Middle frontal gyrus (tissue), 1 donor: ENCODE measurements around the gene PNCK.
"Not testable (repeated sequence)": the region's sequence is repeated elsewhere in the genome, so short reads cannot be mapped to it uniquely, and the experiment has no call there.

ENCODE experiments used
- DNase-seq: peaks from one replicate; pipeline ENCODE4 v3.0.0-alpha.2; 2015; ENCODE audit warnings: low spot score; ENCODE audit errors: extremely low spot score

Gene PNCK

DNA sequence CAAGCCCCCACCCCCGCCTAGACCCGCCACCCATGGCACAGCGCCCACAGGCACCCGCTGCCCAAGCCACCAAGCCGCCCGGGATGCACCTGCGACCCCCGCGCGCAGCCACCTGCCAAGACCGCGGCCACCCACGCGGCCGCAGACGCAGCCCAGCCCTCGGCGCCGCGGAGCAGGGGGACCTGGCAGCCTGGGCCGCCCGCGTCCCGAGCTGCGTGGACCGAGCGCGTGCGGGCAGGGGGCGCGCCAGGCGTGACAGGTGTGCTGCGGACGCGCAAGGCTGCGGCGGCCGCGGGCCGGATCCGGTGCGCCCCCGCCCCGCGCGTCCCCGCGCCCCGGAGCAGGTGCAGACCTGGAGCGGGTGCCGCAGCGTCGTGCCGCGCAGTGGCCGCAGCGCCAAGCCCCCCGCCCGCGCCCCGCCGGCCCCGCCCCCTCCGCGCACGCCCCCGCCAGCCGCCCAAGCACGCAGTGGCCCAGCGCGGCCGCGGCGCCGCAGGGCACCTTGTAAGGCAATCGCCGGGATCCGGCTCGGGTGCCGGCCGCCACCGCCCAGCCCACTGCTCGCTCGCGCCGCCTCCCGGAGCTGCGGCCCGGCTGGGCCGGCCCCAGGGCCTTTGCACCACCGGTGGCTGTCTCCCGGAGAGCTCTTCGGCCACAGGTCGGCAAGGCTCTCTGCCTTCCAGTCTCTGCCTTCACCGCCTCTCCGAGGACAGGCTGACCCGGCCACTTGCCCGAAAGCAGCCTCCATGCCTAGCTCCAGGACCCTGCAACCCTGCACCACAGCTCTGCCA is at the start of gene PNCK:
Gene PNCK (minus strand): TSS at position 386 of the 791 bp plus-strand sequence. CDS start 737 bp downstream, outside the sequence.
- no peak for DNase-seq

DNA sequence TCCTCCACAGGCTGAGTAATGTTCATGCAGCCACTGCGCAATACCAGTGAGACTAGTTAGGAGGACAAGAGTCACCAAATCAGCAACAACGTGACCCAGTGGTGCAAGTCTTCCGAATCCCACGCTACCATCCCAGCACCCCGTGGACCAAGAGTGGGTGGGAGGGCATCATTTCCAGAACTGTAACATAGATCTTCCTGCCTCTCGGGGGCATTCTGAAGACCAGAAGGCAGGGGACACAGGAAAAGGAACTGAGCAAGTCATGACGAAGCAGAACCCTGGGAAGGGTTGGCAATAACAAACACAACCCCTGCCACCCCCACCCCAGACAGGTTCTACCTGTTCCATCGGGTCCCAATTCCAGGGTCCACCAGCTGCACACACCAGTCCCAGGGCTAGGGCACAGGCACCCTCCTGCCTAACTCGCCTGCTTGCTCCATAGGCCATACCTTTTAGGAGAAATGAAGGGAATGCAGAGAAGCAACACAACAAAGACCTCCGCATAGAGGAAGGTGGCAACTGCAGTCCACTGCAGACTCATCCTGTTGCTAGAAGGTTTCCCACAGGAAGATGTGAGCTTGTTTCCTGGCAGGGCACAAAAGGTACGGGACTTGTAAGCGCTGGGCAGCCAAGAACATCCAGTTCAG is 49.2 kb upstream of the PNCK start:
- DNase-seq = no peak

DNA sequence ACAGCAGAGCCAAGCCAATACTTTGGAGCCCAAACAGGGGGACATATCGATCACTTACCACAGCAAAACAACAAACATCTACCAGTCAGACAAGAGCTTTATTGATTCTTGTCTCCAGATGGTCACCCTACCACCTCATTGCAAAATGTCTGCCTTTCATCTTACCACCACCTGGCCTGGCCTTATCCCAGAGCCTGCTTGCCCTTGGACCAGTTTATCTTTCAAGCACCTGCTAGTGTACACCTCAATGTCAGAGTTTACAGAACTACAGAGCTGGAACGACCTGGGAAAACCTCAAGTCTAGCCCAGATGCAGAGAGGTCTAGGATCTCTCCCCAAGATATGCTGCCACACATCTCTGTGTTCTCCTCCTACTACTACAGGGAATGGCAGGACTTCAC is 46.1 kb upstream of the PNCK start:
- no peak for DNase-seq

DNA sequence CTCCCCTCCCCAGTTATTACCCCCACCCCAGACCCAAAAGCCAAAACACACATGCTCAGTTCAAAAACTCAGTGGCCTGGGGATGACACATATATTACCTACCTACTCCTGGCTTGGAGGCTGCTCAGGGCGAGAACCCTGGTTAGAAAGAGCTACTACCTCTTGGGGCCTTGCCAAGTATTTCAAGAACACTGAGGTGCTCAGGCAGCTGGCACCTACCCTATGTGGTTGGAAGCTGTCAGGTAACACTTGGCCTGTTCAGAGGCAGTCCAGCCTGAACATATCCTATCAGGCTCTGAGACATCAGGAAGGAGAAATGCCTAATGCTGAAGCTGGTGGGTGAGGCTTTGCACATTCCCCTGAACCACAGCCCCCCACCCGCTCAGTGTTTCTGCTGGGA is 45.6 kb upstream of the PNCK start:
- no peak for DNase-seq

DNA sequence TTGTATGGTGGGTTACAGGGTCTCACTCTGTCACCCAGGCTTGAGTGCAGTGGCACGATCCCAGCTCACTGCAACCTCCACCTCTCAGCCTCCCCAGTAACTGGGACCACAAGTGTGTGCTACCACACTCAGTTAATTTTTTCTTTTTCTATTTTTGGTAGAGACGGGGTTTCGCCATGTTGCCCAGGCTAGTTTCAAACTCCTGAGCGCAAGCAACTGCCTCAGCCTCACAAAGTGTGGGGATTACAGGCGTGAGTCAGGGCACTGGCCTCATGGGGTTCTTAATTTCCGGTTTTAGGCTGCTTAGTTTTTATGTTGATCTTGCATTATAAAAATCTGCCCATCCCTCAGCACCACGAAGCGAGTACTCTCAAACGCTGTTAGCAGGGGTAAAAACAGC is 43.8 kb upstream of the PNCK start:
- no peak for DNase-seq

DNA sequence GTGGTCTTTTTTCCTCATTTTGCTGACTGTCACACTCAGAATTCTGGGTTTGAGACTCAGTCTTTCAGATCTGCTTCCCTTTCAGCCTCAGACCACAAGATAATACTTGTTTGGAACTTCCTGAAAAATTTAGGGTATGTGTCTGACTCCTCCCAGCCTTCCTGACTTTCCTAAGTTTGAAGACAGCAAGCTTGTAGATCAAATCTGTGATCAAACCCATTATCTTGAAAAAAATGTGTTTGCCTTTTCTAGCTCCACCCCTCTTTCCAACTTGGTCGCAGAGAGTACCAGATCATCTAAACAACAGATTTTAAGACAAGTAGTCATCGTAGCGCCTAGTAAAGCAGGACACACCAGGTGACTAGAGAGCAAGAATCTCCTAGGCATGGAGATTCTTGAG is 40.6 kb upstream of the PNCK start:
- DNase-seq = no peak

DNA sequence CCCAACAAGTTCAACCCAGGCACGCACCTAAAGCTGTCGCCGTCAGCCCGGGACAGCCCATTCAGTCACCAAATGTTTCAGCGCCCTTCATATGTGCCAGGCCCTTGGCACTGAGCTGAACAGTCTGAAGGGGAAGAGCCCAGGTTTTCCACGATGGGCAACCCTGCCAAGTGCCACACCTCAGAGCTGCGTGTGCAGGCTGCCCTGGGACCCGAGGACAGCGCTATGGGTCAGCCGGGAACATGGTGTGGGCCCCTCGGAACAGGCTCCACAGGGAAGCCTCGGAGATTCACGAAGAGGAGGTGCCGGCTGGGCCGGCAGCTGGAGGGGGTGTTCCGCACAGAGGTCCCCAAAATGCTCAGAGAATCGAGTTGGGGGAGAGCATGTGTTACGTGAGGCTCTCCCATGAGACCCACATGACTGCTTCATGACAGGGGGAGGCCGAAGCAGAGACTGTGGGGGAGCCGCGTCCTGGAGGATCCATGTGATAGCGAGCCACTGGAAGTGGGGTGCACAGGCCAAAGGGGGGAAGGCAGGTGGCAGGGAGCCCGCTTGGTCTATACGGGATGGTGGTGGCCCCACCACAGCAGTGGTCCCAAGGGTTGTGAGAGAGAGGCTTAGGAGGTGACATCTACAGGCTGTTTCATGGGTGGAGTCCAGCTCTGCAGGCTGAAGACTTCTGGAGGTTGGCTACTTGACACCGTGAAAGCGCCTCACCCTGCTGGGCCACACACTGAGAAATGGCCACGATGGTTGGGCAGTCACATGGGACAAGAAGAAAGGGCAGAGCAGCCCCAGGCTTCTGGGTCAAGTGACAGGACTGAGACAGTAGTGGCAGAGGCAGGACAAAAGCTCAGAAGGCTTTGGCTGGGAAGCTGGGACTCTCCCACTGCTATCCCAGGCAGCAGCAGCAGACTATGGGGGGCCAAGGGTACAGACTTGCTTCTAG is 36.4 kb upstream of the PNCK start:
- no peak for DNase-seq

DNA sequence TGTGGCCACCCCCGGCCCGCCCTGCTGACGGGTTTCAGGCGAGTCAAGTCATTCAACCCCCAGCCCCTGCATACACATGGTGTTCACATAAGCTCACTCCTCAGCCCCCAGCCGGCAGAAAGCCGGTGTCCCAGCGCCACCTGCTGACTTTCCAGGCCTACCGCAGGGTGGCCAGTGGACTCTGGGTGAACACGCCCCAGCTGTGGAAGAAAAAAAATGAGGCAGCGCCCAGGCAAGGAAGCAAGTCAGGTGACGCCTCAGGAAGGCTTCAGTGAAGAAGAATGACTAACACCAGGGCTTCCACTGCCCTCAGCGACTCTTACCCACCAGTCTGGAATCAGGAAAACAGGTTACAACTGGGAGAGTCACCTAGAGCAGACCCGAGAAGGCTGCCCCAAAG is 34.8 kb upstream of the PNCK start:
- no peak for DNase-seq

DNA sequence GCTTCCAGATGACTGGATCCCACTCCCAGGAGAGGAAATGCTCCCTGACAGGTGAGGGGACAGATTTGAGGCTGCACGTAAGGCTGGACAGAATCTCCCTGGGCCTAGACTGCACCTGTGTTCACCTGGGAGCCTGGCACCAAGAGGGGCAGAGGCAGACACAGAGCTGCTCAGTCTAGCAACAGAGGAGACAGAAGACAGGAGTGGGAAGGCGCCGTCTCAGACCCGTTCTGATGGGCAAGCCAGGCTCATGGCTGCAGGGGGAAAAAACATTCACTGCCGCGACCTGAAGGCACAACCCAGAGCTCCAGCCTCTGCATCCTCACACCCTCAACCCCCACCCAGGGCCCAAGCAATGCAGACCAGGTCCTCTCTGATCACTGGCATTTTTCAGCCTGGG is 33.8 kb upstream of the PNCK start:
- DNase-seq = no peak

DNA sequence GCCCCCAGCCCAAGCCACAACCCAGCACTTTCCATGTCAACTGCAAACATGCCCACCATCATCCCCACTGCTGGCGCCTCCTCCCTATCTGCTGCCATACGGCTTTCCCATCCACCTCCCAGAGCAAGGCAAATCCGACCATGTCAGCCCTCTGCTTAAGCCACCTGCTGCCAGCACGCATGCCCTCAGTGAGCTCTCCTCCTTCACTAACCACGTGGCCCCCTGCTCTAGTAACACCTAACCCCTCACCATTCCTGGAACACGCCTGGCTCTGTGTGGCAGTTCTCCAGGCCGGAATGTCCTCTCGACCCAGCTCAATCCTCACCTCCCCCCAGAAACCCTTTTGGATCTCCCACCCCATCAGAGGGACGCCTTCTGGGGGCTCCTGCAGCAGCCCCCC is 33.2 kb upstream of the PNCK start:
- no peak for DNase-seq

DNA sequence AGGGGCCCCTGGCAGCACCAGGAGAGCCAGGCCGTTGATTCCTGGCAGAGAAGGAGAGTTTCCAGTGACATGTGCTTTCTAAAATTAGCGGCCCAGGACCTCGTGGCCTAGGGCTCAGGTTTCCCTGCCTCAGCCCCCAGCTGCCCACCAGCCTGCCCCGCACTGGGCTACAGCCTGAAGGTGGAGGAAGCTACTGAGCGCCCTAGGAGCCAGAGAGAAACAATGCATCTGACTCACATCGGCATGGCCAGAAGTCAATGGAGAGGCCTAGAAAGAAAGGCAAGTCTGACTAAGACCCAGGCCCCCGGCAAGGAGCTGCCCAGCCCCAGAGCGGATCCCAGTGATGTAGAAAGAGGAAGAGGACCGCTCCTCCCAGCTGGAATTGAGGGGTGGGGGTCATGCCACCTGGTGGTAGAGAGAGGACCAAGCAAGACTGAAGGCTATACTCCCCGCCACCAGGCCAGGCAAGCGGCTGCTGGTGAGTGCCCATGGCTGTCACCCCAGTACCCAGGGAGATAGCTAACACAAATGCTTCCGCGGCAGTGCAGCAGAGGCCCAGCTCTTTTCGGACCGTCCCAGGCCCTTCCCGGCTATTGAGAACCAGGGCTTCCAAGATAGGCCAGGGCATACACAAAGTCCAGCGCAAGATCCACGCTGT is 31.9 kb upstream of the PNCK start:
- DNase-seq = not testable (repeated sequence)

DNA sequence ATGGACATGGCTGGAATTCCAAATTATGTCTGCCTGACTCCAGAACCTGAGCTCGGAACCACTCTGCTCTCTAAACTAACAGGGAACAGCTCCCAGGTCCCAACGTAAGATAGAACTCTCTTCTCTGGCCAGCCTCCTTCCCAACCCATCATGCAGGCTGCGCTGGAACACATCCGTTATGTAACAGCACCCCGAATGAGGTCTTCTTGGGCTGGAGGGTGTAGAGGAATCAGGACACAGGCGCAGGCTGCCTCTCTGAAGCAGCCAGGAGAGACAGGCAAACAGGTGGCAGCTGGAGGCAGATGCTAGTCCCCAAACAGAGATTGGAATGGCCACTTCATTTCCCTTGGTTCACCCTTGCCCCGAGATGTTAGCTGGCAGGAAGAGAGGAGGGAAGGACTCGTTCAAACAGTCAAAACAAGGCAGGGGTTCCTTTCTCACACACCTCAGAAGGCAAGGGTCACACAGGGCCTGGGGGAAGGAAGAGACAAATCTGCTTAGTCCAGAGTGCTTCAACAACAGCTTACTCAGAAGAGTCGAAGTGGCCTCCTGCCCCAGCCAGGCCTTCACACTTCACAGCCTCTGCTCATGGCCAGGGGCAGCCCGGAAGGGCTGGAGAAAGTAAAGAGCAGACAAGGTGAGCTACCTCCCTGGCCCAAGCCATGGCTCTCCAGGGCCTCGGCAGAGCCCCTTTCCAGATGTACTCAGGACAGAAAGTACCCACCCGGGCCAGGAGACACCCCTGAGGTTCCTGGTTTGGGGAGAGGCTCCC is 31.2 kb upstream of the PNCK start:
- not testable (repeated sequence) for DNase-seq

DNA sequence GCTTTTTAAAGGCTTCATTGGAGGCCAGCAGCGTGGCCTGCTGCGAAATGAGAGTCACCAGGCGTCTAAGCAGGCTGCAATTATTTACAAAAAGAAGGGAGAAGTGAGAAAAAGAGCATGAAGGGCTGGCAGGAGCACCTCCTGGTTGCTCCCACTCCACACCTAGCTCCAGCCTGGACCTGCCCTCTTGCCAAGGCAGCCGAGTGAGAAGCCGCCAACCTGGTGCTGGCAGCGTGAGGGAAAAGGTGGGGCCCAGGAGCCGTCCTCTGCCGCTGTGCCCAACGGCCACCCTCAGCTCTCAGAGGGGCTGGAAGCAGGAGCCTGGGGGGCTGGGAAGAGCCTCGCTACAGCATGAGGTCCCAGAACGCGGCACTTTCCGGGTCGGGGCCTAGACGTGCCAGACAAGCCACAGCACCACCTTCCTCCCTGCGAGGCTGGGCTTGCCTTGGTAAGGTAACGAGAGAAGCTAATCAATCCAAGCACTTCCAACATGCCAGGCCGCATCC is 30.5 kb upstream of the PNCK start:
- no peak for DNase-seq

DNA sequence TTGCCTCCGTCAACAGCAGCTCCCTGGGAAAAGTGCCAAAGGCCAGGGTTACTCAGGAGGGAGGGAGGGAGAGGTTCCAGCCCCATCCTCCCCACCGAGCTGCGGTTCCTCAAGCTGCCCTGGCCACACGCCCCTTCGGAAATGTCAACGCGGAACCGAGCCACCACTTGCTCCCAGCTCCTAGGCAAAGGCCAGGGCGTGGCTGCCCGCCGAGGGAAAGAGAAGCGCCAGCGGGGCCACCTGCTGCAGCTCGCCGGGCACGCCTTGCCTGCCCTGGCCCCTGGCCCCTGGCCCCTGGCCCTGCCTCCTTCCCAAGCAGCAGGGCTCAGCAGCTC is 29.4 kb upstream of the PNCK start:
- no peak for DNase-seq

DNA sequence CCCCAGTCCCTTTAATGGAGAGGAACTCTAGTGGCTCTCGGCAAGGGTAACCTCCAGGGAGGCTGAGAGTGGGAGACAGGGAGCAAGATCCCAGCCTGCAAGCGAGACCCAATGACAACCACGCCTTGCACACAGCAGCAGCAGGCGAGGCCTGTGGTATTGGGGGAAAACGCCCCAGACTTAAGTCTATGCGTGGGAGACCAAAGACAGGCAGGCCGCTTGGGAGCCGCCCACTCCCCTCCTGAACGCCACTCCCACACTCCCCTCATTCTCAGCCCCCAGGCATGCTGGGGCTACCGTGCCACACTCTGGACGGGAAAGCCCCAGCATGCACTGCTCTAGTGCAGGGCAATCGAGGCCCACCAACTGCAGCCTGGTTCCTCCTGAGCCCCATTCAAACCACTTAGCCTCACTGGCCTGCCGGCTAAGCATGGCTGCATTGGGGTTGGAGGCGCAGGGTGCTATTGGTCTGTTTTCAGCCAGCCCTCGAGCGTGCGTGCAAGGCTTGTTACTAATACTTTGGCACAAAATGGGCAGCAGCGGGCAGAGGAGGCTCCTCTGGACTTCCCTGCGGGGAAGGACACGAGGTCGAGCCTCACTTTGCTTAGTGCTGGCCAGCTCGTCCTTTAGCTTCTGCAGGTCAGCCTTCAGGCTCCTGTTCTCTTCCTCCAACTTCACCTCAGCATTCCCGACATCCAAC is 28.9 kb upstream of the PNCK start:
- no peak for DNase-seq

DNA sequence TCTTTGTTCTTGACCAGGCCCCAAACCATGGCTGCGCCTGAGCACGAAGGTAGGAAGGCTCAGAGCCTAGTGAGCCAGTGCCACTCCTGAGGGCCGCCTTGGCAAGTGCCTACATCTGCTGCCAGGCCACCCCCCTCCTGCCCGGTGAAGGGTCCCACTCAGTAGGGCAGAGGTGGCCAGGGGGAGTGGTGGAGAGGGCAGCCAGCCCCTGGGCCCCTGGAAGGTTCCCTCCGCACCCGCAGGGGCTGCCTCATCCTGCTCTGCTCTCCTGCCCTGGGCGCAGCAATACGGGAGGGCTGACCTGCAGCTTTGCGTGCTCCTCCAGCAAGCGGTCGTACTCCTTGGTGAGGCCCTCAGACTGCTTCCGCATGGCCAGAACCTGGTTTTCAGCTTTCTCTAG is 28.1 kb upstream of the PNCK start:
- no peak for DNase-seq

DNA sequence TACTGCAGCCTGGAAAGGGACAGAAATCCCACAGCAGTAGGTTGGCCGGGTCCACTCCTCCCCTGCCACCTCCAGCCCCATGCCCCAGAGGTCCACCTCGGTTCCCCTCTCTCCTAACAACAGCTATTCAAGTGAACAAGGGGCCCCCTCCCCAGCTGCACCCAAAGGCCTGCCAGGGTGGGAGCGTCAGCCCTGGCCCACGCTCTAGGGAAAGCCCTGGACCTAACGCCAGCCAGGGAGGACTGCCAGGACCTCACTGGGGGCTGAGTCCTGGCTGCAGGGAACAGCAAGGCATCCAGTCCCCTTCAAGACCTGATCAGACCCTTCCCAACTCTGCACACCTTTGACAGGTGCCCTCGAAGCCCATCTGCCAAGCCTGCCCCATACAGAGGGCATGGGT is 27.4 kb upstream of the PNCK start:
- DNase-seq = no peak

DNA sequence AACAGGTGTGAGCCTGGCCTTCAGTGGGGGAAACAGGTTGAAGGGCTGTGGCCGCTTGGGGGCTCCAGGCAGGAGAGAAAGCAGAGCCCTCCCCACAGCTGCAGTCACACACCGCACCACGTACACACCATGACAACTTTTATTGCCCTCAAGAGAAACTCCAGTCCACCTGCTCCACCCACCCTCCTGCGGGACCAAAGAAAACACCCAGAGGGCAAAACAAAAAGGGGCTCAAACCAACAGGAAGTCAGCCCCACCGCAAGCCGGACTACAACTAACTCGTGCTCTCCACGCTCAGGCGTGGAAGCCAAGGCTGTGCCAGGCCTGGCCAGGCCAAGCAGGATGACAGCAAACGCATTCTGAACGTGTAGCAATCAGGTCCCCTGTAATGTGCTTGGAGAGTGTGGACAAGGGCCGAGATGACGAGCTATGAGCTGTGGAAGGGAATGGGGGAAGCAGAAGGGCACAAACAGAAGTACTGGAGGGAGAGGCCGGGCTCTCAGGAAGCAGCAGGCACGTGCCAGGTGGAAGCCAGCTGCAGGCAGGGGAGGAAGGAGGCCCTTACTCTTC is 26.8 kb upstream of the PNCK start:
- DNase-seq = no peak

DNA sequence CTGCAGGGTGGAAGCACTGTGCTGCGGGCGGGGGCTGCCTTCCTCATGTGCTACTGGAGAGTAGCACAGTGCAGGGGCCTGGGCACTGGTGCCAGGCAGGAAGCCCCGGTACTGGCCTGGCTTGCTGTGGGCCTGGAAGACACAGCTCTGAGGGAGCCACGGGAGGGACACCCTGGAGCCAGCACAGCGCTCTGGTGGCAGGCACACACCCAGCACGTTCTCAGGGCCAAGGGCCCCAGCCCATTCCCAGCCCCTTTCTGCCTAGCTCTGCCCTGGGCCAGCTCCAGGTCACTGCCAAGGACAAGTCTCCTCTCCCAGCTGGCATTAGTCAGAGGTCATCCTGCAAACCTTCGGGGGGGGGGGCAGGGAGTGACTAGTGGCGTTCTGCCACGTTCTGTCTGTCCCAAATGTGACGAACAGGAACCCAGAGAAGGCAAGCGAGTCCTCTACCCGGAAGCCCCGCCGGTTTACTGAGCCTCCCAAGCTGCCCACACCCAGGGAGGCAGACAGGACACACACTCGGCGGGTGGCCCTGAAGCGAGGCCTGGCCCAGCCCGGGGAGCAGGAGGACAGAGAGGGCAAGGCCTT is 26.3 kb upstream of the PNCK start:
- not testable (repeated sequence) for DNase-seq
